HG03558 (cell line): ENCODE measurements around the gene STX3.
A peak's percentile ranks its signal among the peaks of the same experiment; 100 is the strongest.

ENCODE experiments used
- ATAC-seq: cut with Tn5 transposase; IDR thresholded peaks from one replicate; pipeline ENCODE4 v1.9.1; 2021; ENCODE audit warnings: moderate number of reproducible peaks; ENCODE audit not compliant: unreplicated experiment; ENCODE audit errors: extremely low read depth

Gene STX3

DNA sequence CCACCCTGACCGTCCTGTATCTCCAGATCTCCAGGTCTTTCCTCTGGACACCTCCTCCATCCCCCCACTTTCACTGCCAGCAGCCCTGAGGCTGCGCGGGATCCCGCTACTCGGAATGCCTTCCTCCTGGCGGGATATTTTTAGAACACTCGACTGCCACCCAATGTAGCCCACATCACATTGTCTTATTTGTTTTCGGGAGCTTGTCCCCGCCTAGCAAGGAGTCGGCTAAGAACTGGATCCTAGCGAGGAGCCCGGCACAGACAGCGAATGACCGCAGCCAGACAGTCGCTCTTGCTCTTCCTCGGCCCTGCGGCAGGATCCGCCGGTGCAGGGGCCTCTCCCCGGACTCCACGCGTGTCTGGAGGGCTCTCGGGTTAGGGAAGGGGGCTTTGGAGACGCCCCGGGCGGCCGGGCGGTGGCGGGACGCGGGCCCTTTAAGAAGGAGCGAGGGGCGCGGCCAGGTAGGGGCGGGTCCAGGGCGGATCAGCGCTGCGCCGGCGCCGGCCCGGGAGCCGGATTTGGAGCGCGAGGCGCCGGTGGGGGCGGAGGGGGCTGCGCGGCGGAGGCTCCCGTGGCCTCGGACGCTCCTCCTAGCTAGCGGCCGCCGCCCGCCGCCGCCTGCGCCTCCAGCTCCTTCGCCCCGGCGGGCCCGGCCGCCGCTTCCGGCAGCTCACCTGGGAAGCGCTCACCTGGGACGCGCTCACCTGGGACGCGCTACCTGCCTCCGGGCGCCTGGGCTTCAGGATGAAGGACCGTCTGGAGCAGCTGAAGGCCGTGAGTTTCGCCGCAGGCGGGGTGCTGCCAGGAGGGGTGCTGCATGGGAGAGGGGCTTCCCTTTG, at the start of gene STX3:
TSS of gene STX3 (plus strand) at position 518 of the 842 bp plus-strand sequence. CDS start at position 748, 230 bp downstream.
- ATAC-seq, result peak; percentile 40

DNA sequence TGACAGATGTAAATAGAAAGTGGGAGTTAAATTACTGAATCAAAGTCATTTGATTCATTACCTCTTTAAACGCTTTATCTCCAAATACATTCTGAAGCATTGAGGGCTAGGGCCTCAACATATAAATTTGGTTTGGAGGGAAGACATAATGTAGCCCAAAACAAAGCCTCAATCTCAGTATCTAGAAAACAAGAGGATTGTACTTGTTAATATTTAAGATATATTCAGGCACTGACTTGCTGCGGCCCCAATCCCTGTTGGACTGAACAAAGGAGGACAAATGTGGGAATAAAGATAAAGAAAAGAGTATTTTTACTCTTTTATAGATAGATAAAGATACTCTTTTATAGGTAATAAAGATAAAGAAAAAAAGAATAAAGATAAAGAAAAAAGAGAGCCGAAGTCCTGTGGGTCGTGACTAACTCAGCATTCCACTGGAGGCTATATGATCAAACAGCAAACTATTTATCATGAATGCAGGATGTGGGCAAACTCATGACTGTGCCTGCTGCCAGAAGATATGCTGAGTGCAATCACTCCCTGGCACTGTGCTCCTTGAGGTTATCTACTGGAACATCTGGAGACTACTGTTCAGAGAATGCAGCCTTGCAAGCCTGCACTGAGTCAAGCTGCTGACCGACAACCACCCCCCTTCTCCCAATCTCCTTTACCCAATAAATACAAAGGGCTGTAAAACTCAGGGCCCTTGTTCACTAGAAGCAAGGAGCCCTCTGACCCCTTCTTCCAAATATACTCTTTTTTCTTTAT, 48.5 kb upstream of the STX3 start:
- ATAC-seq, result no peak

DNA sequence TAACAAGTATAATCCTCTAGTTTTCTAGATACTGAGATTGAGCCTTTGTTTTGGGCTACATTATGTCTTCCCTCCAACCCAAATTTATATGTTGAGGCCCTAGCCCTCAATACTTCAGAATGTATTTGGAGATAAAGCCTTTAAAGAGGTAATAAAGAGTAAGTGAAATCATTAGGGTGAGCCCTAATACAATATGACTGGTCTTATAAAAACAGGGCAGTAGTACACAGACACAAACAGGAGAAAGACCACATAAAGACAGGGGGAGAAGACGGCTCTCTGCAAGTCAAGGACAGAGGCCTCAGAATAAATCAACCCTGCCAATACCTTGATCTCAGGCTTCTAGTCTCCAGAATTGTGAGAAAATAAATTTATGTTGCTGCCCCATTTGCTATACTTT, 47.8 kb upstream of the STX3 start:
- ATAC-seq, result no peak

DNA sequence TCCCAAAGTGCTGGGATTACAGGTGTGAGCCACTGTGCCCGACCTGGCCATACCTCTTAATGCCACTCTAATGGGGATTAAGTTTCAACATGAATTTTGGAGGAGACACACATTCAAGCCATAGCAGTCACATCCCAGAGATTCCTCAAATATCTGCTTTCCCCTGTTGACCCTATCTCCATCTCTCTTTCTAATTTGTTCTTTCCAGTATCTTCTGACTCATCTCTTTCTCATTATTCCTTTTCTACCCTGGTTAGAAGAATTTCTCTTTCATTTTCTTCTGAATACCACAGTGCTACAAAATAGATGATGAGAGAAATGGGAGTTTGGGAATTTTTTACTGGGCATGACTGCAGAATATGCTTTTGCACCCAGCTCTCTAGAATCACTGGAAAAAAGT, 46.6 kb upstream of the STX3 start:
- no peak for ATAC-seq

DNA sequence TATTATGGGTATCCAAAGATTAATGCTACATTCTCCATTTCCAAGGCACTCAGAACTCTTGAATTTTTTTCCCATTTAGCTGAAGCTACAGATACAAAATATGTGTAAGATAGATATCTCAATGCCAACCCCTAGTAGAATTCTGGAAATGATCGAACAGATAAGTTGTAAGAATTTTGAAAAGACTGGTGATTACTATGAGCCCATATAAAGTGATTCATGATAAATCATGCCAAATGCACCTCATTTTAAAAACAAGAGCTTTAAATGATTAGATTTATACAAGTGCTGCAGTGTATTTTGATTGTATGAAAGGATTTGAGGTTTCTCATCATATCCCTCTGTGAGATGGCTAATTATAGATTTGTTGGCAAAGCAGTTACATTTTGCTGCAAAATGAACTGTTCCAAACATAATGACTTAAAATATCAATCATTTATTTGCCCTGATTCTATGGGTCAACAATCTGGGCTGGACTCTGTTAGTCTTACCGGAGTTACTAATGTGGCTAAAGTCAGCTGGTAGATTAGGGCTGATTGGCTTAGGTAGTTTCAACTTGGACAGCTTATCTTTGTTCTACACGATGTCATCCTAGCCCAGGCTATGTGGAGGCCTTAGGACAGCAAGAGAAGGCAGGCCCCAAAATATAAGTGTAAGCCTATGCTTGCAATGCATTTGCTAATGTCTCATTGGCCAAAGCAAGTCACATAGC, 44.9 kb upstream of the STX3 start:
- no peak for ATAC-seq

DNA sequence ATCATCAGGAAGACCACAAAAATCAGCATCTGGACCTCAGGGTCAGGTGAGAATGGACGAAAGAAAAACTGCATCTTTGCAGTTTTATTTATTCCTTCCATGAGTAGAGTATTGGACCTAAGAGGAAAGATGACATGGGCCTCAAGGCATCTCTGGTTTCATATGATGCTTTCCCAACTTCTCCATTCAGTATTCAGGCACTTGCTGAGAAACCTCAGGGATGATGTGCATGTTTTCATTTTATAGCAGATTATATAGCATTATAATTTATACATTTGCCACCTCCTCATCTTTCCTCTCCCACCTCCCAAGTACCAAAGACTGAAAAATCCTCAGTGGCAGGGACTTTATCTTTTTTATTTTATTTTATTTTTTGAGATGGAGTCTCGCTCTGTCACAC, 41.4 kb upstream of the STX3 start, which contains the start of gene OR10V1:
TSS of gene OR10V1 (minus strand) at position 101 of the 400 bp plus-strand sequence. CDS start at position 101, 0 bp downstream.
- ATAC-seq, result no peak

DNA sequence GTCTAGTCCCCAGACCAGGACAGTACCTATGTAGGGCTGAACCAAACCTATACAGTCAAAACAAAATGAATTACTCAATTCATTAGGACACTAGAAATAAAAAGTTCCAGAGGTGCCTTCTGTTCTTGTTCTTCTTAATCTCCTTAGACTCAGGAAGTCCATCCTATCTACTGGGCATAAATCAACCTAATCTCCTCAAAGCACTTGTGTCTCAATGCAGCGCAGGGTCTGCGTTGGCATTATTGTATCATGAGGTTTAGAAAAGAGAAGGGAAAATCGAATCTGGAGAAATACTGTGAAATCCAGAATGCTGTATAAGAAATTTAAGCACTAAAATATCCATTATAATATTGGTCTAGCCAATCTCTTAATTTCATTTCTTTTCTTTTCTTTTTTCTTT, 39.1 kb upstream of the STX3 start:
- ATAC-seq, result no peak

DNA sequence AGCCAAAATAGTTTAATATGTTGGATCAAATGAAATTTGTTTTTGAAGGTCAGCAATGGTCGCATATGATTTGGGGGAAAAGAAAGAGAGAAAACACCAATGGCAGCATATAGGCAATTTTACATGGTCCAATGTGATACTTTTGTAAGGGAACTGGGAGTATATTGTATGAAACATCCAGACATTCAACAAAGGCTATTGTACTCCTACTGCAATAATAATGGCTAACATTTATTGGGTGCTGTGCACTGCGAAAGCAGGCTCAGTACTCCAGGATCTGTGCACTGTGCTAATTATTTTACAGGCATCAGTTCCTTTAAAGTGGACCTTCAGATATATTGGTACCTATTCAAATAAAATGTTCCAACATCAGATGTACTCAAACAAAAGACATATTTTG, 35.6 kb upstream of the STX3 start:
- no peak for ATAC-seq

DNA sequence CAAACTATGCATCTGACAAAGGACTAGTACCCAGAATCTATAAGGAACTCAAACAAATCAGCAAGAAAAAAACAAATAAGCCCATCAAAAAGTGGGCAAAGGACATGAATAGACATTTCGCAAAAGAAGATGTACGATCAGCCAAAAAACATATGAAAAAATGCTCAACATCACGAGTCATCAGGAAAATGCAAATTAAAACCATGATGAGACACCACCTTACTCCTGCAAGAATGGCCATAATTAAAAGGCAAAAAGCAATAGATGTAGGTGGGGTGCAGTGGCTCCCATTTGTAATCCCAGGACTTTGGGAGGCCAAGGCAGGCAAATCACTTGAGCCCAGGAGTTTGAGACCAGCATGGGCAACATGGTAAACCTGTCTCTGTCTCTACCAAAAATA, 31.1 kb upstream of the STX3 start:
- ATAC-seq, result no peak

DNA sequence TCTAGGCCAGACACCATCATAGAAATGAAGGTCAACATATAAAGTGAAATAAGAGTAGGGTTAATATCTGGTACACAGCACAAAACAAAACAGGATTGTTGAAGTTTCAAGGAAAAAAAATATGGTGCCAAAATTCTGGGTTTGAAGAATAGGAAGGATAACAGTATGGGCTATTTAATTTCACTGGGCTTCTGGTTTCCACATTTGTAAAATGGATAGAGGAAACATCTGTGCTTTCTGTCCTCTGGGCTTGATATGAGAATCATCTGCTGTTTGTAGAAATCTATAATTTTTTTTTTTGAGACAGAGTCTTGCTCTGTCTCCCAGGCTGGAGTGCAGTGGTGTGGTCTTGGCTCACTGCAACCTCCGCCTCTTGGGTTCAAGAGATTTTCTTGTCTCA, 27.8 kb upstream of the STX3 start:
- no peak for ATAC-seq

DNA sequence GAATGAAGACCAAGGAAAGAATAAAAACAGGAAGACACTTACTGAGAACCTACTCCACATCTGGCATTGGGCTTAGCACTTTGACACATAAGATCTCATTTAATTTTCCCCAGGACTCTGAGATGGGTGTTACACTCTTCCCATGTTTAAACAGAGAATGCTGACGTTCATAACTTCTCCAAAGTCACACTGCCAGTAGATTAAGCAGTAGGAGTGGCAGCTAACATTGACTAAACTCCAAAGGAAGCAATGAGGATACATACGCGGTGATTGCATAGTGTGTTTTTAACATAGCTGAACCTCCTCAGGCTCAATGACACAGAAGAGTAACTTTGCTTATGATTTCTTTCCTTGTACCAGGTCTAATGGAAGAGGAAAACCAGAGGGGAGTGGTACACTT, 27.0 kb upstream of the STX3 start:
- ATAC-seq, result no peak

DNA sequence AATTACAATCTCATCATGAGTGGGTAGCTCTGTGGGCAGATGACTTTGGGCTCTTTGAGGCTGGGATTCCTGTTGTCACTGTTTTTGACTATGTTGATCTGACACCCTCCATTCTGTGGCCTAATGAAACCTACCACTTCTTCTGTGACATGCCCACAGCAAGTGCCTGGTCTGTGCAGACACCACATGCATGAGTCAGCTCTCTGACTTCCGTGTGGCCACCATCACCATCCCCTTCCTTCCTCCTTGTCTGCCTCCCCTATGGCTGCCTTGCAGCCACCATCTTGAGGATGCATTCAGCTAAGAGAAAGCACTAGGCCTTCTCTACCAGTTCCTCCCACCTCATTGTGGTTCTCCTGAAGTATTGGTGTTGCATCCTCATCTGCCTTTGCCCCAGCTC, 26.3 kb upstream of the STX3 start:
- no peak for ATAC-seq

DNA sequence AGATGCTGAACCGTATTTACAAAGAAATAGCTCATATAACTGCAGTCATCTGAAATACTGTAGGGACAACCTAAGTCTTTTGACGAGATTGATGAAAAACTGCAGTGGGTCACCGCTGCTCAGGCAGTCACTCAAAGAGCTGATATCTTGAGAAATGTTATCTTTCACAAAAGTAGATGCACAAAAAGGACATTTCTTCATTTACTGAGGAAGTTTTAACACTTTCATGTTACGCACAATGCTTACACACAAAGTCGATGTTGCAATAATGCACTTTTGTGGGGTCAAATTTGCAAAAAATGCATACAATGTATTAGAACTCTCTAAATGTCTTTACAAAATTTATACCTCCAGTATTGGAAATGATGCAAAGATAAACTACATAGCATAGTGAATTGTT, 25.3 kb upstream of the STX3 start:
- ATAC-seq, result no peak

DNA sequence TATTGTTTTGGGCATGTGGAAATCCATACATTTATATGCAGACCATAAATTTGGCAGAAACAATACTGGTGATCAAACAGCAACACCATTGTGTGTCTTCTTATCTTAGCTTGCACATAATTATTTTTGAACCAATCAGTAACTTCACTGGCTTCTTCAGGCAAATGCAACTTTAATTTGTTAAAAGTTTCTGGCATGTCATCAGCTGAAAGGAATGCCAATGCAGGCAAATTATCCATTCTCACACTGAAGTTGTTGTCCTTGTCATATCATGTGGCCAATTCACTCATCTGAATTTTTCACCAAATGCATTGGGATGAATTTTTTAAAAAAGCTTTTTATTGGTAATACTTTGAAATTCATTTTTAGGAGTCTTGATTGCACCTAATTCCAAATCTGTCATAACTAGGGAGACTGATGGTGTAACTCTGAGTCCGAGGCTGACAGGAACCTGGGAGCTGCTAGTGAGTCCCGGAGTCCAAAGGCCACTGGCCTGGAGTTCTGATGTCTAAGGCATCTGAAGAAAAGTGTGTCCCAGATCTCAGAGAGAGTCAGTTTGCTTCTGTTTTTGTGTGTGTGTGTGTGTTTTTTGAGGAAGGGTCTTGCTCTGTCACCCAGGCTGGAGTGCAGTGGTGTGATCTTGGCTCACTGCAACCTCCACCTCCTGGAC, 24.1 kb upstream of the STX3 start:
- no peak for ATAC-seq

DNA sequence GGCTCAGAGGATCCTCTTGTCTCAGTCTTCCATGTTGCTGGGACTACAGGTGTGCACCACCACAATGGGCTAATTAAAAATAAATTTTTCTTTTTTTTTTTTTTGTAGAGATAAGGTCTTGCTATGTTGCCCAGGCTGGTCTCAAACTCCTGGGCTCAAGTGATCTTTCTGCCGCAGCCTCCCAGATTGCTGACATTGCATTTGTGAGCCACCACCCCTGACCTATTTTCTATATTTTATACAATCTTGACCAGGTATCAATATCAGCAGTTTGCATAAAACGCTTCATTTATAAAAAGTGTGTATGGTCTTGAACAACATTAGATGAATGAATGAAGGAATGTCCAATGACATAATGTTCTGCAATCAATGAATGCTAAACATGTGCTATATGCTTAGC, 9.1 kb upstream of the STX3 start:
- no peak for ATAC-seq

DNA sequence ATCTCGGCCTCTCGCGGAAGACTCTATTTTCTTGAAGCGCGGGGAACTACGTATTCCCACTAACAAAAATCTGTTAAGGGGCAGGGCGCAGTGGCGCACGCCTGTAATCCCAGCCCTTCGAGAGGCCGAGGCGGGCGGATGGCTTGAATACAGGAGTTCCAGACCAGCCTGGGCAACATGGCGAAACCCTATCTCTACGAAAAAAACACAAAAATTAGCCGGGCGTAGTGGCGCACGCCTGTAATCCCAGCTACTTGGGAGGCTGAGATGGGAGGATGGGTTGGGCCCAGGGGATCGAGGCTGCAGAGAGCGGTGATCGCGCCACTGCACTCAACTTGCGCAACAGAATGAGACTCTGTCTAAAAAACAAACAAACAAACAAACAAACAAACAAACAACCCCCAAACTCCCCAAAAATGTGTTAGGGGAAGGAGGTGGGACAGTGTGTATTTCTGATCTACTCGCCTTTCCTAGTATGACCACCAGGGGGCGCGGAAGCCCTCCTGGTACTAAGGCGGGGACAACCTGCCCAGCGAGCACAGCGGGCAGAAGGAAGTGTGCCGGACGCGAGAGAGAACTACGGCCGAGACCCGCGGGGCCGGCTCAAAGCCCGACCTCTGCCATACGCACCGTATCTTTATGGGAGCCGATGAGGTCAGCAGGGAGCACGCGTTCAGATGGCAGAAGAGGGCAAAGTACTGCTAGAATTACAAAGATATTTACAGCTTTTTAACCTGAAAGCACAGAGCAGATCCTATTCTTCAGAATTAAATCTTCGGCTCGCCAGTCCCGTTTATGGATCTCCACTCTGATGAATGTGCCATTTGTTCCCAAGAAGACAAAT, 1.3 kb upstream of the STX3 start:
- no peak for ATAC-seq

DNA sequence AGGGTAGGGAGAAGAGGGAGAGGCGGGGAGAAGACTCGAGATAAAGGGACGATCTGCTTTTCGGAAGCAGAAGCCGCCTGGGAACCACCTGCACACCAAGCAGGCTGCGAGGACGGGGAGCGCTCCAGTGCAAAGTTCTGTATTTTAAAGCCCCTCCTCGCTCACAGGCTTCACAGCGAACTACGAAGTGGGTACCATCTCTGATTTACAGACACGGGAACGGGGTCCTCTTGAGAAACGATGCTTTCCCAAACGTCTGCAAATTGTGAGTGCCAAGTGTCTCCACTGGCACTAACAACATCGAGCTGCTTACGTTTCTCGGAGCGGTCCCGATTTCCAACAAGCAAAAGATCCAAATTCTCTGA, 700 bp upstream of the STX3 start:
- ATAC-seq, result no peak

DNA sequence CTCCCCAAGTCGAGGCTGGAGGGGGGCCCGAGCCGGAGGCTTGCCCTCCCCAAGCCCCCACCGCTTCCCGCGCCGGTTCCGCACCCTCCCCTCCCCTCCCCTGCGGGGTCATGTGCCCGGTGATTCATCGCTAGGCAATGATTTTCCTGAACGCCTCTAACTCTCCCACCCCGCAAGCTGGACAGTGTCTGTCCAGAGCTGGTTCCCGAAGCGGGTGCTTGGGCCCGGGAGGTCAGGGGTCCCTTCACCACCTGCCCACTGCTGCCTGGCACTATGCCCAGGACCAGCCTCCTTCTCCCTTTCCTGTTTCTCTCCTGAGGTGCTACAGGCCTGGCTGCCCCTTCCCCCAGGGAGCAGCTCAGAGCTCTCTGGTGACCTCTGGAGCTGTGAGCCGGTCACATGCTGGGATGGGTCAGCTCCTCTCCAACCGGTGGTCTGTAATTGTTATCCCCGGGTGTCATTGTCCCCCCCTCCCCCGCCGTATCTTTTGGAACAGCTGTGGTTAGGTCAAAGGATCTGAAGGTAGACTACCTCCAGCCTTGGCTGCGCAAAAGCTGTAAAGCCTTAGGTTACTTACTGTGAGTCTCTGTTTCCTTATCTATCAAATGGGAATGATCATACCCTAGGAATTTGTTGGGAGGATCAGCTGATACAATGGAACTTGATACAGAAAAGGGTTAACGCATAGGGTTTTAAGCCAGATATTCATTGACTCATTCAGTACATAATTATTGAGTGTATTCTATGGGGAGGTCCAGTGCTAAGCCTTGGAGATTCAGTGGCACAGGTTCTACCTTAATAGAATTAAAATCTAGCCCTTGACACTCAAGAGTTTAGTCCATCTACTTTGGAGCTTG, 753 bp downstream of the STX3 start:
- no peak for ATAC-seq

DNA sequence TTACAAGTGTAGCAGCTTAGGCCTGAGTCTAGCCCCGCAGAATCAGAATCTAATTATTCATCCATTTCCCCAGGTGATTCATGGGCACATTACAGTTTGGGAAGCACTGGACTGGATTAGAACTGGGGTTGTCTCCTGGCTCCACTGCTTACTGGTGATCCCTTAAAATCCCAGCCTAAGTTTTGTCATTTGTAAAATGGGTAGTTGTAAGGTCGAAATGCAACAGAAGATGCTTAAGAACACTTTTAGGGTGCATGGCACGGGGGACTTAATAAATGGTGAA, 1.3 kb downstream of the STX3 start:
- ATAC-seq, result no peak
